ENCODE measurements around the gene PRKACG.
"Not testable (repeated sequence)": the region's sequence is repeated elsewhere in the genome, so short reads cannot be mapped to it uniquely, and the experiment has no call there.

The PRKACG gene

GRCh38 chr9:69014013-69014412 is at the start of gene PRKACG:
TSS of gene PRKACG (minus strand) at chr9:69014113. CDS start at chr9:69014092, 21 bp downstream.
- no peak for DNase-seq

DNA sequence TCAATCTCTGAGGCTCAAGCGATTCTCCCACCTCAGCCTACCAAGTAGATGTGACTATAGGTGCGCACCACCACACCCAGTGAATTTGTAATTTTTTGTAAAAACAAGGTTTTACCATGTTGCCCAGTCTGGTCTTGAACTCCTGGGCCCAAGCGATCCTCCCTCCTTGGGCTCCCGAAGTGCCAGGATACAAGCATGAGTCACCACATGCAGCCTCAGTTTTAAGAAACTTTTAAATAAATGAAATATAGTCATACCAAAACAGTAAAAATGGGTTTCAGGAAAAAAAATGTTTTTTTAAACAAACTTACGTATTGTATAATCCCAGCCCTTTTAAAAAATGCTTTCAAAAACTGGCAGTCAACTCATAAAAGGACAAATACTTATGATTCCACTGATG is 48.3 kb upstream of the PRKACG start:
- no peak for DNase-seq

GRCh38 chr9:69060766-69061165 is 46.9 kb upstream of the PRKACG start:
- no peak for DNase-seq

DNA sequence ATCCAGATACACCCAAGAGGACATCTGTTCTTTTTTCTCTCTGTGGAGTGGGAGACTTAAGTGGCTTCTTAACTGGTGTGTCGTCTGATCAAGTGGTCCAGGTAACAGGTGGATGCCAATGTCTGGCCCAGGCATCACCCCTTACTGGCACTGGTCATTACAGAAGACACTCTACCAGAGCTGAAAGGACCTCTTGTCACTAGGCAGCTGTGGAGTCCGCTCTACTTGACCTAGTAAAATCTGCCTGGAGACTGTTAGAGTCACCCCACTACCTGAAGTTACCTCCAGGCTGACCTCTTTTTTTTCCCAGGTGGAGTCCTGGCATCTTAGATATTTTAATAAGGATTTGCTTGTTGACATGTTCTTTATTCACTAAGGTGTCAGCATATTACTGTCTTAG is 44.2 kb upstream of the PRKACG start:
- no peak for DNase-seq

DNA sequence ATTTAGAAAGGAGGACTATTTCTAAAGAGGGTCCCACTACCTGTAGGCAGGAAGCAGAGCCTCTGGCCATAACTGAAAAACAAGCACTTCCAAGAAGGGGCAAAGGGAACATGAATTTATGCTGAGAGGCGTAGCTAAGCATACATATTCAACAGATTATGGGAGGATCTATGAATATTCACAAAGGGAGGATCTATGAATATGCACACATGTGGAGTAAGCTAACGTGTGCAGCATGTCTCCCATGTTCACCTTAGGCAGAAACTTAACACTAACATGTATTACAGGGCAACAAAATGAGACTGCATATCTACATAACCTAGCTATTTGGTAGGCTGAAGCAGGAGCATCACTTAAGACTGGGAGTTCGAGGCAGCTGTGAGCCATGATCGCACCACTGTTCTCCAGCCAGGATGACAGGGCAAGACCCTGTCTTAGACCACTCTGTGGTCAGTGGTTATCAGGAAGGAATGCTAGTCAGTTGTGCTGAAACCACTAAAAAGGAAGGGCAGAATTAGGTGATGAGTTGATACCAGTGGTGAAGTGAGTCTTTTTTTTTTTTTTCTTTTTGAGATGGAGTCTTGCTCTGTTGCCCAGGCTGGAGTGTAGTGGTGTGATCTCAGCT is 42.4 kb upstream of the PRKACG start:
- DNase-seq, result no peak

DNA sequence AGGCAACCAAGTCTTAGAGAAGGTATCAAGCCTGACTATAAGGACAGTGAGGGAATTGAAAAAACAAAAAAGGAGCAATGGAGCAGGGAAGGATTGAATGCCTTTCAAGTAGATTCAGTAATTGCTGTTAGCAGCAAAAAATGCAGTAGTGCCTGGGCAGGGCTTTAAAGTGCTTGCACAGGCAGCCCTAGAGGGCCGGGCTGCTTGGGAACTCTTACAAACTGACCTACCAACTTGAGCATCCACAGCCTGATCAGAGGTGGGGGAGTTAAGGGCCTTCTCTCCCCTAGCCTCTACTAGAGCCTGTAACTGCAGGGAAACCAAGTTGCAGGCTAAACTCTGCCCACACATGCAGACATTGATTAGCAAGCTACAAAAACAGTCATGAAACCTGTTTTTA is 41.1 kb upstream of the PRKACG start:
- DNase-seq, result no peak

DNA sequence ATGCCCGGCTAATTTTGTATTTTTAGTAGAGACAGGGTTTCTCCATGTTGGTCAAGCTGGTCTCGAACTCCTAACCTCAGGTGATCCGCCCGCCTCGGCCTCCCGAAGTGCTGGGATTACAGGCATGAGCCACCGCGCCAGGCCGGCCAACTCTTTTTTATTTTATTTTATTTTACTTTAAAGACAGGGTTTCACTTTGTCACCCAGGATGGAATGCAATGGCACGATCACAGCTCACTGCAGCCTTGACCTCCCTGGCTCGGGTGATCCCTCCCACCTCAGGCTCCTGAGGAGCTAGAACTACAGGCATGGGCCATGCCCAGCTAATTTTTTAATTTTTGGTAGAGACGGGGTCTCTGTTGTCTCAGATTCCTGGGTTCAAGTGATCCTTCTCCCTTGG is 37.0 kb upstream of the PRKACG start:
- not testable (repeated sequence) for DNase-seq

- no peak for DNase-seq
Measured at GRCh38 chr9:69049094-69049493, 35.2 kb upstream of the PRKACG start.

DNA sequence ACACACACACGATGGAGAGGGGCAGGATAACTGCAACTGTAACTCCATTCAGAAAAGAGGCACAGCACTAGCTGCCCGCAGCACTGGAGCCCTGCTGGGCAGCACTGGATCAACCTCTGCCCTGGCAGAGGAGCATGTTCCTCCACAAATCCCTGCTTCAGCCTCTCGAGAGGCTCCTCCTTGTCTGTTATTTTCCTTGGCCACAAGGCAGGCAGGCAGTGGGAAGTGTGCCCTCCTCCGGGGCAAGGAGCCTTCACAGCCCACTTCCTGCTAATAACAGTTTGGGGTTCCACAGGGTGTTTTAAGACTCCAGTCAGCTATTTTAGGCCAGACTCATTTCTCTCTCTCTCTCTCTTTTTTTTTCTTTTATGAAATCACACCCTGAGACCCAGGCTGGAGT is 33.5 kb upstream of the PRKACG start:
- DNase-seq, result no peak

DNA sequence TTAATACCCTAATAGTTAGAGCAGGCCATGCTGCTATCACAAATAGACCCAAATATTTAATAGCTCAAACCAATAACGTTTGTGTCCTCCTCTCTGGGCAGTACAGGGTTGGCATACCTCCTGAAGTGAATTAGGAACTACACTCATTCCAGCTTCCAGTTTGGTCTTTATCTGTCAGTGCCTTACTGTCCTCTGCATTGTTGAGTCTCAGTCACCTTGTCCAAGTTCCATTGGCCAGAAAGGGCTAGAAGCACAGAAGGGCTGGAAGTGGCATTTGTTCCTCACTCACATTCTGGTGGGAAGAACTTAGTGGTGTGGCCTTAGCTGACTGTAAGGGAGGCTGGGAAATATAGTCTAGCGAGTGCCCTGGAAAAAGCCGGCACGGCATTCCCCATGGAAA is 32.8 kb upstream of the PRKACG start:
- DNase-seq, result no peak

DNA sequence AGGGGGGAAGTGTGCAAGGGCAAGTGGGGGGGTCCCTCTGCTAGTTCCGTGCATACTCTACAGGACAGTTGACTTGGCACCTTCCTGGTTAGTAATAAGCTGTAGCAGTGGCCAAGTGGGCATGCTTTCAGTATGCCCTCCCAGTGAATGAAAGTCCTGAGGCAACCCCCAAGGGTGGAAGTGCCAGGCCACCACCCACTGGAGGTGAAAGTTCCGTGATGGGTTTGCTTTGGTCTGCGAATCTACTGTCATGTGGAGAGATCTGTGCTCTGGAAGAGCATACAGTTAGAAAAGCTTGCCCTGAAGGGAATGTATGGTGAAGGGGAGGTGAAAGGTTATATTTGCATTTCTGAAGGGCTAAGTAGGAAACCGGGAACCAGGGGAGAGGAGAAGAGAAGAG is 31.9 kb upstream of the PRKACG start:
- no peak for DNase-seq

- no peak for DNase-seq
Measured at GRCh38 chr9:69044240-69045219, 30.6 kb upstream of the PRKACG start.

- DNase-seq, result no peak
Measured at GRCh38 chr9:69040646-69041045, 26.7 kb upstream of the PRKACG start.

- no peak for DNase-seq
Measured at GRCh38 chr9:69036799-69037198, 22.9 kb upstream of the PRKACG start.

DNA sequence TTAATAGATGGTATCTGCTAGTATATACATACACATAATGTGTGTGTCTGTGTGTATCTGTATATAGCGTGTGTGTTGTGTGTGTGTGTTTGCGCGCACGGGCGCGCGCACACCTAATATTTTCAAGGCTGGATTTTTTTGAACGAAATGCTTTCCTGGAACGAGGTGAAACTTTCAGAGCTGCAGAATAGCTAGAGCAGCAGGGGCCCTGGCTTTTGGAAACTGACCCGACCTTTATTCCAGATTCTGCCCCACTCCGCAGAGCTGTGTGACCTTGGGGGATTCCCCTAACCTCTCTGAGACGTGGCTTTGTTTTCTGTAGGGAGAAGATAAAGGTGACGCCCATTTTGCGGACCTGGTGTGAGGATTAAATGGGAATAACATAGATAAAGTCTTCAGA is 22.4 kb upstream of the PRKACG start:
- DNase-seq, result peak; percentile 58

DNA sequence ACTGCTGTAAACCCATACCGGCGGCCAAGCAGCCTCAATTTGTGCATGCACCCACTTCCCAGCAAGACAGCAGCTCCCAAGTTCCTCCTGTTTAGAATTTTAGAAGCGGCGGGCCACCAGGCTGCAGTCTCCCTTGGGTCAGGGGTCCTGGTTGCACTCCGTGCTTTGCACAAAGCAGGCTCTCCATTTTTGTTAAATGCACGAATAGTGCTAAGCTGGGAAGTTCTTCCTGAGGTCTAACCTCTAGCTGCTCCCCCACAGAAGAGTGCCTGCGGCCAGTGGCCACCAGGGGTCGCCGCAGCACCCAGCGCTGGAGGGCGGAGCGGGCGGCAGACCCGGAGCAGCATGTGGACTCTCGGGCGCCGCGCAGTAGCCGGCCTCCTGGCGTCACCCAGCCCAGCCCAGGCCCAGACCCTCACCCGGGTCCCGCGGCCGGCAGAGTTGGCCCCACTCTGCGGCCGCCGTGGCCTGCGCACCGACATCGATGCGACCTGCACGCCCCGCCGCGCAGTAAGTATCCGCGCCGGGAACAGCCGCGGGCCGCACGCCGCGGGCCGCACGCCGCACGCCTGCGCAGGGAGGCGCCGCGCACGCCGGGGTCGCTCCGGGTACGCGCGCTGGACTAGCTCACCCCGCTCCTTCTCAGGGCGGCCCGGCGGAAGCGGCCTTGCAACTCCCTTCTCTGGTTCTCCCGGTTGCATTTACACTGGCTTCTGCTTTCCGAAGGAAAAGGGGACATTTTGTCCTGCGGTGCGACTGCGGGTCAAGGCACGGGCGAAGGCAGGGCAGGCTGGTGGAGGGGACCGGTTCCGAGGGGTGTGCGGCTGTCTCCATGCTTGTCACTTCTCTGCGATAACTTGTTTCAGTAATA is 21.8 kb upstream of the PRKACG start, which contains the start of gene FXN:
FXN (plus strand) TSS at position 315 of the 871 bp plus-strand sequence; CDS start at position 346, 31 bp downstream.
- peak; percentile 93 for DNase-seq

DNA sequence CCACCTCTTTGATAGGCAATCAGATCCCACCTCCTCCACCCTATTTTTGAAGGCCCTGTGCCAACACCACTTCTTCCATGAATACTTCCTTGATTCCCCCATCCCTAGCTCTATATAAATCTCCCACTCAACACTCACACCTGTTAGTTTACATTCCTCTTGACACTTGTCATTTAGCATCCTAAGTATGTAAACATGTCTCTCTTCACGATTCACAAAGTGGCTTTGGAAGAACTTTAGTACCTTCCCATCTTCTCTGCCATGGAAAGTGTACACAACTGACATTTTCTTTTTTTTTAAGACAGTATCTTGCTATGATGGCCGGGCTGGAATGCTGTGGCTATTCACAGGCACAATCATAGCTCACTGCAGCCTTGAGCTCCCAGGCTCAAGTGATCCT is 20.2 kb upstream of the PRKACG start:
- no peak for DNase-seq

GRCh38 chr9:69030851-69031645 is 17.1 kb upstream of the PRKACG start:
- no peak for DNase-seq

- no peak for DNase-seq
Measured at GRCh38 chr9:69029535-69029934, 15.6 kb upstream of the PRKACG start.

- no peak for DNase-seq
Measured at GRCh38 chr9:69028754-69029153, 14.8 kb upstream of the PRKACG start.

DNA sequence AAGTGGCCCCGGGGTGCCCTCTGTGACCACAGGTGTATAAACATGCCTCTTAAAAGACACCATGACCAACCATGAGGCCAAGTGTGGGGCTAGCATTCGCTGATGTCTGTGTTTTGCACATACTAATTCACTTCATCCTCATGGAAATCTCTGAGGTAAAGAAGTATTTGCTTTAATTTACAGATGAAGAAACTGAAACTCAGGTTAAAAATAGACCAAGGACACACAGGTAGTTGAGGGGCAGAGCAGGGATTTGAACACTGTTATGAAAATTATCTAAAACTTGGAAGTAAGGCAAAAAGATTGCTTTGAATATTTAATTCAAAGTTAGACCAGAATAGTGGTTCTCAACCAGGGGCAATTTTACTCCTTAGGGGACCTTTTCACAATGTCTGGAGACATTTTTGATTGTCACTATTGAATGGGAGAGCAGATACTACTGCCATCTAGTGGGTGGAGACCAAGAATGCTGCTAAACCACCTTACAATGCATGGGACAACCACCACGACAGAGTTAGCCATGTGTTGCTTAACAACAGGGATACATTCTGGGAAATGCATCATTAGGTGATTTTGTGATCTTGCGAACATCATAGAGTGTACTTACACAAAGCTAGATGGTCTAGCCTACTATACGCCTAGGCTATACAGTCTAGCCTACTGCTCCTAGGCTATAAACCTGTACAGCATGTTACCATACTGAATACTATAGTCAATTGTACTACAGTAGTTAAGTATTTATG is 13.6 kb upstream of the PRKACG start:
- DNase-seq, result no peak

GRCh38 chr9:69023650-69024049 is 9.7 kb upstream of the PRKACG start:
- DNase-seq, result no peak
